Nephron (organoid): ENCODE results near the gene GPR152.
"Not testable (repeated sequence)": the region's sequence is repeated elsewhere in the genome, so short reads cannot be mapped to it uniquely, and the experiment has no call there.

Experiments used
- H3K27ac Mint-ChIP-seq, 3 experiments: 2 replicates each; pipeline ENCODE4 v1.8.0; 2020; ENCODE audit warnings: mixed read lengths in 3 of 3, mild to moderate bottlenecking in 2 of 3, moderate library complexity in 1 of 3
- H3K27me3 Mint-ChIP-seq: 2 replicates; pipeline ENCODE4 v1.8.0; 2021; ENCODE audit warnings: low read depth, mild to moderate bottlenecking, moderate library complexity, mixed read lengths
- H3K36me3 Mint-ChIP-seq: 2 replicates; pipeline ENCODE4 v1.8.0; 2020; ENCODE audit warnings: low read depth, mixed read lengths
- H3K4me1 Mint-ChIP-seq: 2 replicates; pipeline ENCODE4 v1.8.0; 2020; ENCODE audit warnings: mixed read lengths
- H3K4me3 Mint-ChIP-seq, 3 experiments: 2 replicates each; pipeline ENCODE4 v1.8.0; 2020; ENCODE audit warnings: mild to moderate bottlenecking in 3 of 3, mixed read lengths in 3 of 3, moderate library complexity in 2 of 3
- H3K9me3 Mint-ChIP-seq: 2 replicates; pipeline ENCODE4 v1.8.0; 2020; ENCODE audit warnings: mixed read lengths
- TF ChIP-seq, protein P1 (sequence below), 3 experiments: fragments of 200-600 bp; sonication (generic); IDR thresholded peaks; one replicate each; pipeline ENCODE4 v1.5.0; 2021; ENCODE audit warnings: antibody characterized with exemption in 3 of 3; ENCODE audit not compliant: unreplicated experiment in 3 of 3

The GPR152 gene

DNA sequence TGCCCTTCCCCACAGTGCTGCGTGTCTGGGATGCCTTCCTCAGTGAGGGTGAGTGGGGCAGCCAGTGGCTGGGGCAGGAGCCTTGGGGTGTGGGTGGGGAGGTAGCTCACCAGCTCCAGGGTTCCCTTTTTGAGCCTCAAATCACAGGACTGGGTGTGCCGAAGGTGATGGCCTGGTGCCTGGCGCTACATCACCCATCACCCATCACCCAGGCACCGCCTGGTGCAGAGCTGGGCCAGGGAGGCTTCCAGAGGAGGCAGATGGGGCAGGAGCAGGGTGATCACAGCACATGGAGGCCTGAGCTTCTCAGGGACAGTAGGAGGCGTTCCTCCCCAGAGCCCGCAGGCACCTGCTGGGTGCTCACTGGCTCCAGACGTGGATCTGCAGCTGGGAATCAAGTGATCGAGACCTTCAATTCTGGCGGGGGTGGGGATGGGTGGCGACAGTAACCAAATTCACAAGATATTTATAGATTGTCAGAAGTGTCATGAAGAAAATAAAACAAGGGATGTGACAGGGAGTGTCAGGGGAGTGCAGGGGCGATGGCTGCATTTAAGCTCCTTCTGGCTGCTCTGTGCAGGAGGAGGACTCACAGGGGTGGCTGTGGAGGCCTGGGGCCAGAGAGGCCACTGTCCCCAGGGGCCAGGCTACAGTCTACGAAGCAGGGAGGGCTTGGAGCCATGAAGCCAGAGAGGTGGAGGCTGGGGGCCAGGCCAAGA is 45.4 kb downstream of the GPR152 start:
- Mint-ChIP-seq H3K9me3 (no peaks in the 10 kb centered on the region), H3K27ac (peak overlapping the region in 1 of 3 experiments; percentile 45), H3K27me3 (peaks cover 17% of the 10 kb centered on the region), H3K36me3 (no peaks in the 10 kb centered on the region), H3K4me3 (peak overlapping the region in 1 of 3 experiments; percentile 43), H3K4me1 (peaks cover 12% of the 10 kb centered on the region)
- TF ChIP-seq, protein P1, sequence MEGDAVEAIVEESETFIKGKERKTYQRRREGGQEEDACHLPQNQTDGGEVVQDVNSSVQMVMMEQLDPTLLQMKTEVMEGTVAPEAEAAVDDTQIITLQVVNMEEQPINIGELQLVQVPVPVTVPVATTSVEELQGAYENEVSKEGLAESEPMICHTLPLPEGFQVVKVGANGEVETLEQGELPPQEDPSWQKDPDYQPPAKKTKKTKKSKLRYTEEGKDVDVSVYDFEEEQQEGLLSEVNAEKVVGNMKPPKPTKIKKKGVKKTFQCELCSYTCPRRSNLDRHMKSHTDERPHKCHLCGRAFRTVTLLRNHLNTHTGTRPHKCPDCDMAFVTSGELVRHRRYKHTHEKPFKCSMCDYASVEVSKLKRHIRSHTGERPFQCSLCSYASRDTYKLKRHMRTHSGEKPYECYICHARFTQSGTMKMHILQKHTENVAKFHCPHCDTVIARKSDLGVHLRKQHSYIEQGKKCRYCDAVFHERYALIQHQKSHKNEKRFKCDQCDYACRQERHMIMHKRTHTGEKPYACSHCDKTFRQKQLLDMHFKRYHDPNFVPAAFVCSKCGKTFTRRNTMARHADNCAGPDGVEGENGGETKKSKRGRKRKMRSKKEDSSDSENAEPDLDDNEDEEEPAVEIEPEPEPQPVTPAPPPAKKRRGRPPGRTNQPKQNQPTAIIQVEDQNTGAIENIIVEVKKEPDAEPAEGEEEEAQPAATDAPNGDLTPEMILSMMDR (IDR thresholded peaks at IDR 0.05; ENCODE audit: unreplicated experiment in 3 of 3), result no peak

DNA sequence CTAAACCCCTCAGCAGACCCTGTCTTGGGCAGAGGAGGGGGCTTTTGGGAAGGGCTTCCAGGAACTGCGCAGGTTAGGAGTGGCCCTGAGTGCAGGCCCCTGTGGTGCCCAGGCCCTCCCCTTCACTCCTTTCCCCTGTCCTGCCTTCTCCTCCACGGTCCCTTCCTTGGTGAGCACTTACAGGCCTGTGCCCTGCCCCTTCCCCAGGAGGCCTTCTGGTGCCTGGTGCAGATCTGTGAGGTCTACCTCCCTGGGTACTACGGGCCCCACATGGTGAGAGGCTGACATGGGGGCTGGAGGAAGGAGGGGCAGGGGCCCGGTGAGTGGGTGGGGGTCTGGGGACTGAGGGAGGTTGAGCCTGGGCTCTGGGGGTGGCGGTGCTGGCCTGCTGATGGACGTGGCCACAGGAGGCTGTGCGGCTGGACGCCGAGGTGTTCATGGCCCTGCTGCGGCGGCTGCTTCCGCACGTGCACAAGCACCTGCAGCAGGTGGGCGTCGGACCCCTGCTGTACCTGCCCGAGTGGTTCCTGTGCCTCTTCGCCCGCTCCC is 46.0 kb downstream of the GPR152 start:
- H3K4me3 Mint-ChIP-seq, result no peak overlapping the region
- no peaks in the 10 kb centered on the region for H3K9me3 Mint-ChIP-seq
- peaks cover 12% of the 10 kb centered on the region for H3K4me1 Mint-ChIP-seq
- no peak overlapping the region for H3K27ac Mint-ChIP-seq
- H3K36me3 Mint-ChIP-seq, result no peaks in the 10 kb centered on the region
- TF ChIP-seq, protein P1 (IDR thresholded peaks at IDR 0.05; ENCODE audit: unreplicated experiment in 3 of 3), result no peak
- peaks cover 11% of the 10 kb centered on the region for H3K27me3 Mint-ChIP-seq

DNA sequence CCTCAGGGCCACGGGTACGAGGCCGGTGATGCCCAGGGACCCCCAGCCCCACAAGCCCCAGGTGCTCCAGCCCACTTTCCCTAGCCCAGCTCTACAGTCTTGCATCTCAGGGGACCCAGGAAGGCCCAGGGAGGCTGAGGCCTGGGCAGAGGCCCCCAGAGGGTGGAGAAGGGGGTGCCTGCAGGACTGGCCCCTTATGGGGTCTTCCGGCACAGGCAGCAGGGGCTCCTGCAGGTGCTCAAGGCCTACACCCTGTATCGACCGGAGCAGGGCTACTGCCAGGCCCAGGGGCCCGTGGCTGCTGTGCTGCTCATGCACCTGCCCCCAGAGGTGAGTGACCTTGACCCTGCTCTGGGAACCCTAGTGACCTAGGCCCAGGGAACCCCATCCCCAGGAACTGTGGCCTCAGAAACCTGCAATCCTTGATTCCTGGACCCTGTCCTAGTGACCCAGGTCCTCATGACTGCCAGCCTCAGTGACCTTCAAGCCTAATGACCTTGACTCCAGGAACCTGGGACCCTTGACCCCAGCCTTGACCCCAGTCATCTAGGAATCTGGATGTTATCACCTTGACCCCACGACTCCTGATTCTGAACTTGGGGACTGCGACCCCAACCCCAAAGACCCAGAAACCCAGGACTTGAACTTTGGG is 46.7 kb downstream of the GPR152 start:
- H3K4me1 Mint-ChIP-seq, result peaks cover 12% of the 10 kb centered on the region
- H3K36me3 Mint-ChIP-seq, result no peaks in the 10 kb centered on the region
- TF ChIP-seq, protein P1 (IDR thresholded peaks at IDR 0.05; ENCODE audit: unreplicated experiment in 3 of 3), result no peak
- no peak overlapping the region for H3K27ac Mint-ChIP-seq
- H3K4me3 Mint-ChIP-seq, result no peak overlapping the region
- no peaks in the 10 kb centered on the region for H3K9me3 Mint-ChIP-seq
- H3K27me3 Mint-ChIP-seq, result peaks cover 5% of the 10 kb centered on the region

- no peak overlapping the region for H3K4me3 Mint-ChIP-seq
- H3K4me1 Mint-ChIP-seq, result peaks cover 17% of the 10 kb centered on the region
- no peaks in the 10 kb centered on the region for H3K36me3 Mint-ChIP-seq
- no peak overlapping the region for H3K27ac Mint-ChIP-seq
- TF ChIP-seq, protein P1 (IDR thresholded peaks at IDR 0.05; ENCODE audit: unreplicated experiment in 3 of 3), result no peak
- H3K9me3 Mint-ChIP-seq, result no peaks in the 10 kb centered on the region
- peaks cover 5% of the 10 kb centered on the region for H3K27me3 Mint-ChIP-seq
Observed at GRCh38 chr11:67405196-67405567, 47.3 kb downstream of the GPR152 start.

DNA sequence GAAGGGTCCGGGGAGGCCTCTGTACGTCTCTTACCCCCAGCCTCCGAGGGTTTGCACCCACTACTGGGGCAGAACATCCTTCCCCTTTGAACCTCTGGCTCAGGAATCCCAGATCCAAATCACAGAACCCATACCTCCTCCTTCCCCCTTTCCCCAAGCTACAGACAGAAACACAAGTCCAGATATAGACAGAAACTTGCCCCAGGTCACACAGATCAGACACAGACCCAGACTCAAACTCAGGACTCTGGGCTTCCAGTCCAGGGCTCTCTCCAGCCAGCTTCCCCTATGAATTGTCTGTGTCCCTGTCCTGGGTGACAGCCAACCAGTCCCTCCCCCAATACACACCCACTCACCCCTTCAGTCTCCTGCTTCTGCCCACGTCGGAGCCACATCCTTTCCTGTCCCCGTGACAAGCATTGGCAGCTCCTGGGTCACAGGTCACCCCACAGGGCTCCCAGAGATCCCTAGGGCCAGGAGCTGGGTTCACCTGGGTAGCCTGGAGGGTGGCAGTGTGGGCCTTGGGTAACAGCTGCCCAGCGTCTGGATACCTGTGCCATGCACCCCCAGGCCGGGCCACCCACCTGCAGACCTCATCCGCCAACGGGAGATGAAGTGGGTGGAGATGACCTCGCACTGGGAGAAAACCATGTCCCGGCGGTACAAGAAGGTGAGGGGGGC is 47.9 kb downstream of the GPR152 start:
- peak overlapping the region in 2 of 3 experiments; percentile 15 to 57 for H3K4me3 Mint-ChIP-seq
- H3K36me3 Mint-ChIP-seq, result no peaks in the 10 kb centered on the region
- no peaks in the 10 kb centered on the region for H3K9me3 Mint-ChIP-seq
- peaks cover 5% of the 10 kb centered on the region for H3K27me3 Mint-ChIP-seq
- TF ChIP-seq, protein P1 (IDR thresholded peaks at IDR 0.05; ENCODE audit: unreplicated experiment in 3 of 3), result no peak
- peak overlapping the region; percentile 23 to 86 (median 56) for H3K27ac Mint-ChIP-seq
- peaks cover 19% of the 10 kb centered on the region for H3K4me1 Mint-ChIP-seq

- not testable (repeated sequence) for H3K36me3 Mint-ChIP-seq, H3K9me3 Mint-ChIP-seq, H3K27me3 Mint-ChIP-seq
- Mint-ChIP-seq H3K4me3 (peak overlapping the region in 2 of 3 experiments; percentile 49 to 64), H3K27ac (peak overlapping the region; percentile 65 to 95 (median 86)), H3K4me1 (peaks cover 19% of the 10 kb centered on the region)
Observed at GRCh38 chr11:67403085-67403484, 49.4 kb downstream of the GPR152 start.

DNA sequence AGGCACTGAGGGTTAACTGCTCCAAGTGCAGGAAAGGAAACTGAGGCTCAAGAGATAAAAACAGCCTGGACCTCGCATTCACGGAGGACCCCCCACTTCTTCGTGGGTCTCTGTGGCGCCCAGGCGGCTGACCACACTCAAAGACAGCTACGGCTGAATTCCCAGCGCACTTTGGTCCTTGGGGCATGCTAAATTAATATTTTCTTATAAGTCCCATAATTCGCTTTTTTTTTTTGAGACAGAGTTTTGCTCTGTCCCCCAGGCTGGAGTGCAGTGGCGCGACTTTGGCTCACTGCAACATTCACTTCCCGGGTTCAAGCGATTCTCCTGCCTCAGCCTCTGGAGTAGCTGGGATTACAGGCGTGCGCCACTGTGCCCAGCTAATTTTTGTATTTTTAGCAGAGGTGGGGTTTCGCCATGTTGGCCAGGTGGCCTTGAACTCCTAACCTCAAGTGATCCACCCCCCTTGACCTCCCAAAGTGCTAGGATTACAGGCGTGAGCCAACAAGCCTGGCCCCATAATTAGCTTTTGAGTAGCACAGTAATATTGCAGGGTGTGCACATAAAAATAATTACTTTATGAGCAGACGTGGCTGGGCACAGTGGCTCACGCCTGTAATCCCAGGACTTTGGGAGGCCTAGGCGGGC is 50.2 kb downstream of the GPR152 start:
- not testable (repeated sequence) for H3K27me3 Mint-ChIP-seq, H3K9me3 Mint-ChIP-seq
- Mint-ChIP-seq H3K4me1 (peaks cover 22% of the 10 kb centered on the region), H3K4me3 (peak overlapping the region; percentile 43 to 56 (median 52)), H3K36me3 (peaks cover 10% of the 10 kb centered on the region), H3K27ac (peak overlapping the region; percentile 45 to 95 (median 93))
